SKM-1 (cell line): ENCODE results near the gene SEC31B.

Source experiments
- DNase-seq: peaks from one replicate; lab custom pipeline; 2025; ENCODE audit not compliant: unreplicated experiment; lab: John Stamatoyannopoulos, UW

Gene SEC31B

DNA sequence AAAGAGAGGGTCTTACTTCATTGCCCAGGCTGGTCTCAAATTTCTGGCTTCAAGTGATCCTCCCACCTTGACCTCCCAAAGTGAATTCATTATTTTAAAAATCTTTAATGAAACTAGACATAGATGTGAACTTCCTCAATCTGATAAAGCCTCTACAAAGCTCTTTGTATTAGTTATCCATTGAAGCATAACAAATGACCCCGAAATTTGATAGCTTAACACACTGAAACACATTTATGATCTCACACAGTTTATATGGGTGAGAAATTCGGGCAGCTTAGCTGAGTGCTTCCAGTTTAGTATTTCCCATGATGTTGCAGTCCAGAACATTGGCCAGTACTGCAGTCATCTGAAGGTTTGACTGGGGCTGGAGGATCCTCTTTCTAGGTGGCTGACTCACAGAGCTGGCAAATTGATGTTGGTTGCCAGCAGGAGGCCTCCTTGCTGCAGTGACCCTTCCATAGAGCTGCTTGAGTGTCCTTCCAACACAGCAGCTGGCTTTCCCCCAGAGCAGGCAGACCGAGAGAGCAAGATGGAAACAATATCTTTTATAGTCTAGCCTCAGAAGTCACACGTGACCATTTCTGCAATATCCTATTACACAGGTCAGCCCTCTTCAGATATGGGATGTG, 73.4 kb downstream of the SEC31B start:
- no peak for DNase-seq

DNA sequence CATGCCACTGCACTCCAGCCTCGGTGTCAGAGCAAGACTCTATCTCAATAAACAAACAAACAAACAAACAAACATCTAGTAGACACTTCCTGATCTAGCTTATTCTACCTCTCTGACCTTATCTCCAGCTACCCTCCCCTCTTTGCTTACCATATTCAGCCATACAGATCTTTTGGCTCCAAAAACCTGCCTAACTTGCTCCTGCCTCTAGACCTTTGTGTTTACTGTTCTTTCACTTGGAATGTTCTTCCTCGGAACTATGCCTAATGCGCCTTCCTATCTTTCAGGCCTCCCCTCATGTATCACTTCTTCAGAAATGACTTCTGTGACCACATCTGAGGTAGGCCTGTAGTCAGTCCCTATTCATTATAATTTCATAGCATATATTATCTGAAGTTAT, 77.1 kb downstream of the SEC31B start:
- no peak for DNase-seq

DNA sequence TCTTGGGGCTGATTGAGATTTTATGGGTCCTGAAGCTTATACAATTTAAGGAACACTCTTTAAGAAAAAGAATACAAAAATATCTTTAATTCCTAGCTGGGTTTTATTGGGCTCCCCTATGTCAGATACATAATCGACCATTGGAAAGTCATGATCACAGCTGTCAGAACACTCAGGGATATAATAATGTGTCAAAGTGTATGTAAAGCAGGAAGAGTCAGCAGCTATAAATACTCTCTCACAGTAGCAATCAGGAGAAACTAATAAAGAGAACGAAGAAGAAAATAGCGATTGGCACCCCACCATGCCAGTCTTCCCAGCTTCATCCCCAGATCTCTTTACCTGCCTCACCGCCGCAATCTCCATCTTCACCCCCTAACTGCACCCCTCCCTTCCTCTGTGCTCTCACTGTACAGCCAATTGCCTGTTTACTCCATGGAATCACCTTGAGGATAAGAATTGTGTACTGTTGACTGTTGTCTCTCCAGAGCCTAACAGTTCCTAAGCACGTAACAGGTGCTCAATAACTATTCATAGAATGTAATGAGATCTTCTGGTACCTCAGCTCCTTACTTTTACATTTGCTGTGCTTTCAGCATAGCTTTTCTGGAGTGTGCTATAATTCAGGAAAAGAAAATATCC, 80.9 kb downstream of the SEC31B start:
- DNase-seq = no peak
